ENCODE data around the gene DGCR2.
"Not testable (repeated sequence)": the region's sequence is repeated elsewhere in the genome, so short reads cannot be mapped to it uniquely, and the experiment has no call there.

- TF ChIP-seq POLR2A, EP300 (IDR thresholded peaks at IDR 0.05): not testable (repeated sequence)
Observed at GRCh38 chr22:19026080-19026479, 96.1 kb downstream of the DGCR2 start.
